Bronchial epithelial cell (primary cell): ENCODE measurements around the gene EFNA3. TPM values are rescaled to one million over a fixed set of nuclear protein-coding genes. Genes with fewer than 3 reads are reported as not detected.

Experiments
- DNase-seq: peaks from one replicate; pipeline ENCODE4 v3.0.0-alpha.2; 2010; ENCODE audit warnings: low read depth
- FAIRE-seq: peaks from 2 replicates; lab custom pipeline; 2011; peaks lifted over from hg19 to GRCh38; lab: Jason Lieb, UNC
- H3K27me3 ChIP-seq: 2 replicates; pipeline ENCODE4 v1.5.1; 2011; ENCODE audit warnings: low read length; ENCODE audit not compliant: control insufficient read depth, insufficient read depth
- H3K36me3 ChIP-seq: 2 replicates; pipeline ENCODE4 v1.5.1; 2011; ENCODE audit warnings: low read length; ENCODE audit not compliant: control insufficient read depth, insufficient read depth
- H3K4me3 ChIP-seq: 2 replicates; pipeline ENCODE4 v1.5.1; 2011; ENCODE audit warnings: mild to moderate bottlenecking, low read depth, low read length, control low read depth
- CTCF ChIP-seq: IDR thresholded peaks from 2 replicates; pipeline ENCODE4 v1.5.1; 2011; ENCODE audit warnings: mild to moderate bottlenecking, moderate library complexity, low read length, control low read depth, inconsistent platforms; ENCODE audit not compliant: insufficient read depth, severe bottlenecking
- total RNA-seq: library from RNA; depleted of rRNA; stranded (reverse); fragments of >200 nt; gene quantifications from 2 replicates; pipeline ENCODE4 v1.2.1, GENCODE V29; 2014

EFNA3 gene
- total RNA-seq, 1 donor from 2014 or later = 3.7 TPM

GRCh38 chr1:155105604-155106011 is 27.0 kb downstream of the EFNA3 start:
- no peak for TF ChIP-seq CTCF
- H3K4me3 ChIP-seq = no peak overlapping the region
- H3K27me3 ChIP-seq = no peaks in the 10 kb centered on the region
- no peak for DNase-seq
- H3K36me3 ChIP-seq = no peaks in the 10 kb centered on the region
- no peak for FAIRE-seq

GRCh38 chr1:155106862-155107261 is 28.2 kb downstream of the EFNA3 start:
- Histone ChIP-seq H3K36me3 (no peaks in the 10 kb centered on the region), H3K27me3 (no peaks in the 10 kb centered on the region), H3K4me3 (no peak overlapping the region)
- no peak for TF ChIP-seq CTCF
- DNase-seq (no peak), FAIRE-seq (peak; percentile 50)

- no peak for DNase-seq
- Histone ChIP-seq H3K4me3 (no peak overlapping the region), H3K27me3 (no peaks in the 10 kb centered on the region), H3K36me3 (no peaks in the 10 kb centered on the region)
- FAIRE-seq = no peak
- TF ChIP-seq CTCF = no peak
Measured at GRCh38 chr1:155107309-155108264, 28.9 kb downstream of the EFNA3 start.

- H3K4me3 ChIP-seq = no peak overlapping the region
- FAIRE-seq (no peak), DNase-seq (no peak)
- no peak for TF ChIP-seq CTCF
- H3K36me3 ChIP-seq = no peaks in the 10 kb centered on the region
- H3K27me3 ChIP-seq = no peaks in the 10 kb centered on the region
Measured at GRCh38 chr1:155108296-155108695, 29.7 kb downstream of the EFNA3 start.

GRCh38 chr1:155110381-155110780 is 31.7 kb downstream of the EFNA3 start:
- no peak for TF ChIP-seq CTCF
- no peak overlapping the region for H3K4me3 ChIP-seq
- FAIRE-seq = no peak
- H3K27me3 ChIP-seq = no peaks in the 10 kb centered on the region
- DNase-seq = no peak
- H3K36me3 ChIP-seq = no peaks in the 10 kb centered on the region
